HG03442 (cell line): ENCODE measurements around the gene PARL.
"Not testable (repeated sequence)": the region's sequence is repeated elsewhere in the genome, so short reads cannot be mapped to it uniquely, and the experiment has no call there.

ENCODE experiments used
- ATAC-seq: cut with Tn5 transposase; IDR thresholded peaks from one replicate; pipeline ENCODE4 v1.9.1; 2021; ENCODE audit warnings: mild to moderate bottlenecking, moderate library complexity; ENCODE audit not compliant: unreplicated experiment

PARL gene

DNA sequence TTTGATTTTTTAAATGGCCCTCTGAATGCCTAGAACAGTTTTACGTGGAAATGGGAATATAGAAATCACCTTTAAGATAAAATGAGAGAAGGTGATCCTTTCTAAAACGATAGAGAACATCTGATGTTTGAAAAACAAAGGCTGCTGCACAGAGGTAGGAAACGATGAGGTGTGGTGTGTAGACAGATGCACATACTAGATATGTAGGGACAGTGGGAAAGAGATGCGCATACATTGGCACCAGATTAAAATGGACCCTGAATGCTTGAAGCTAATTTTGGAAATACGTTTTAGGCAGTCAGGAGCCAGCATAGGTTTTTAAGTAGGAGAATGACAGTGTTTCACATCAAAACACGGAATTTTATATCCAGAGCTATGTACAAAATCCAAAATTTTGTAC is 88.3 kb downstream of the PARL start:
- no peak for ATAC-seq

GRCh38 chr3:183794452-183794851 is 90.2 kb downstream of the PARL start:
- no peak for ATAC-seq

DNA sequence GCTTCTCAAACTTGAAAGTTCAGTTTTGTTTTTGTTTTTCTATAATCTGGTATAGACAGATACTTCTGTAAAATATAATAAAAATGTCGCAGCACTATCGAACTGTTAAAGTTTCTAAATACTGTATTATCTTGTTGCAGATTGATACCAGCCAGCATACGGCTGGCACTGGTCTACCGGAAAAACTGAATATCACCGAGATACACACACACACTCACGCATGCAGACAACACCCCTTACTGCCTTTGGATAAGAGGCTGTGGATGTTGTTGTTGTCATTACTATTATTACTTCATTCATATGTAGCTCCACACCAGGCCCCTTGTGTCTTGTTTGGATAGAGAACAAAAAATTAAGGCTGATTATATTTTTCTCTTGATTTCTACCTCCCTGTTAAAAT is 91.7 kb downstream of the PARL start:
- no peak for ATAC-seq

- no peak for ATAC-seq
Measured at GRCh38 chr3:183790700-183791099, 94.0 kb downstream of the PARL start.

- no peak for ATAC-seq
Measured at GRCh38 chr3:183789826-183790225, 94.9 kb downstream of the PARL start.

DNA sequence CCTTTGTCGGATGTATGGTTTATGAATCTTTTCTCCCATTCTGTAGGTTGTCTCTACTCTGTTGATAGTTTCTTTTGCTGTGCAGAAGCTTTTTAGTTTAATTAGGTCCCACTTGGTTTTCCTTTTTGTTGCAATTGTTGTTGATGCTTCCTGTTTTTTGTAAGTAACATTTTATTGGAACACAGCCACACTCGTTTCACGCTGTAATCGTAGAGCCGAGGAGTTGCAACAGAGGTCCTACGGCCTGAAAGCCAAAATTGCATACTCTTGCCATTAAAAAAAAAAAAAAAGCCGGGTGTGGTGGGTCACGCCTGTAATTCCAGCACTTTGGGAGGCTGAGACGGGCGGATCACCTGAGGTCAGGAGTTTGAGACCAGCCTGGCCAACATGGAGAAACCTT is 100.2 kb downstream of the PARL start:
- not testable (repeated sequence) for ATAC-seq

DNA sequence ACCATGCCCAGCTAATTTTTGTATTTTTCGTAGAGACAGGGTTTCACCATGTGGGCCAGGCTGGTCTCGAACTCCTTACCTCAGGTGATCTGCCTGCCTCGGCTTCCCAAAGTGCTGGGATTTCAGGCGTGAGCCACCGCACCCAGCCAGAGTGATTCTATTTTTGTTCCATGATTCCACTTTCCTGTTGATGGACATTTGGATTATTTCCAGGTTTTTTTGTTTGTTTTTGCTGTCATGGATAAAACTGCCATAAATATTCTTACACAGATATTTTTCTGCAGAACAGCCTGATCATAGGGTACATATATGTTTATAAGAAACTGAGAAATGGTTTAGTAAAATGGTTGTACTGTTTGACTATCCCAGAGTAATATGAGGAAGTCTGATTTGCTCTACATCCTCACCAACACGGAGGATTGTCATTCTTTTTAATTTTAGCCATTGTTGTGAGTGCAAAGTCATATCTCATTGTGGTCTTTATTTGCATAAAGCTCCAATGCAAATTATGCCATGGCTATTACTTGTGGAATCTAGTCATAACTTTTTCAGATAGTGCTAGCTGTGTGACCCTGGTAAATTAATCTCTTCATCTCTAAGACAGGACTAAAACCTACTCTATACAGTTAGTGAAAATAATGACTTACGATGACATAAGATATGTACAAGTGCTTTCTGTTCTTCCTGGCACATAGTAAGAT is 102.0 kb downstream of the PARL start:
- ATAC-seq: no peak

DNA sequence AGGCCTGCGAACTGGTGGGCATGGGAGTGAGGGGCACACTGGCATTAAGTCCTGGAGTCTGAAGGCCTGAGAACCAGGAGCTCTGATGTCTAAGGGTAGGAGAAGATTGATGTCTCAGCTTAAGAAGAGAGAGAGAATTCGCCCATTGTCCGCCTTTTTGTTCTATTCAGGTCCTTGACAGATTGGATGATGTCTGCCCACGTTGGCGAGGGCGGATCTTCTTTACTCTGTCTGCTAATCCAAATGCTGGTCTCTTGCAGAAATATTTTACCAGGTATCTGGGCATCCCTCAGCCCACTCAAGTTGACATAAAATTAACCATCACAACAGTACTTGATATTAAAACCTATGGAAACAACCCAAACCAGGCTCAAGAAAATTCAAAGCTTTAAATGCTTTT is 103.4 kb downstream of the PARL start:
- ATAC-seq: no peak

- ATAC-seq: no peak
Measured at GRCh38 chr3:183779896-183780465, 104.7 kb downstream of the PARL start.
